Uterus (tissue), 4 donors: Measurements from ENCODE around the gene SIDT1. TPM values are rescaled to one million over a fixed set of nuclear protein-coding genes. Genes with fewer than 3 reads are reported as not detected.

Experiments used
- DNase-seq, 2 donors: peaks; one replicate each; pipeline ENCODE4 v3.0.0-alpha.2; 2019 to 2020
- H3K27ac ChIP-seq, 2 donors: fragments of 200-600 bp; sonication (generic); 1 replicate in 1 of 2; 2 replicates in 1 of 2; pipeline ENCODE4 v1.5.1; 2016 to 2018
- H3K27me3 ChIP-seq, 2 donors: fragments of 200-600 bp; sonication (generic); one replicate each; pipeline ENCODE4 v1.5.1; 2018 to 2019; ENCODE audit warnings: control low read depth in 1 of 2
- H3K36me3 ChIP-seq, 2 donors: fragments of 200-600 bp; sonication (generic); one replicate each; pipeline ENCODE4 v1.5.1; 2019; ENCODE audit warnings: control low read depth in 1 of 2
- H3K4me1 ChIP-seq, 2 donors: fragments of 200-600 bp; sonication (generic); one replicate each; pipeline ENCODE4 v1.5.1; 2018 to 2019; ENCODE audit warnings: control low read depth in 1 of 2
- H3K4me3 ChIP-seq, 2 donors: fragments of 200-600 bp; sonication (generic); 1 replicate in 1 of 2; 2 replicates in 1 of 2; pipeline ENCODE4 v1.5.1; 2018 to 2019; ENCODE audit warnings: mild to moderate bottlenecking in 1 of 2
- H3K9me3 ChIP-seq, 2 donors: fragments of 200-600 bp; sonication (generic); one replicate each; pipeline ENCODE4 v1.5.1; 2019; ENCODE audit warnings: control low read depth in 1 of 2
- CTCF ChIP-seq, 4 experiments: fragments of 200-600 bp in 2 of 4; fragments of 450-650 bp in 2 of 4; sonication (generic) in 2 of 4; IDR thresholded peaks; one replicate each; pipeline ENCODE4 v1.5.1; 2016 to 2019; ENCODE audit warnings: antibody characterized with exemption in 4 of 4, mild to moderate bottlenecking in 2 of 4, moderate library complexity in 1 of 4
- POLR2A ChIP-seq, 2 donors: fragments of 450-650 bp; IDR thresholded peaks; one replicate each; pipeline ENCODE4 v1.6.1; 2016; ENCODE audit warnings: antibody characterized with exemption in 2 of 2, mild to moderate bottlenecking in 1 of 2, moderate library complexity in 1 of 2
- intact Hi-C: fragments of 100-400 bp; cut with DNase I; formaldehyde crosslinking; loops from one replicate; pipeline ENCODE4 v1.15.1; 2023; ENCODE audit warnings: low total_unique reads
- total RNA-seq, 4 donors: library from RNA; depleted of rRNA in 3 of 4; stranded (reverse); fragments of >200 nt in 3 of 4; gene quantifications; one replicate each; pipeline versions ENCODE4 v1.1.0 to v1.2.4, GENCODE V29; 2014 to 2023
- donor health status: DM: yes; HTN: yes; CAD: no.

The SIDT1 gene
- total RNA-seq, 4 donors from 2014 or later = 1.8 to 3.7 TPM; not detected in 2

DNA sequence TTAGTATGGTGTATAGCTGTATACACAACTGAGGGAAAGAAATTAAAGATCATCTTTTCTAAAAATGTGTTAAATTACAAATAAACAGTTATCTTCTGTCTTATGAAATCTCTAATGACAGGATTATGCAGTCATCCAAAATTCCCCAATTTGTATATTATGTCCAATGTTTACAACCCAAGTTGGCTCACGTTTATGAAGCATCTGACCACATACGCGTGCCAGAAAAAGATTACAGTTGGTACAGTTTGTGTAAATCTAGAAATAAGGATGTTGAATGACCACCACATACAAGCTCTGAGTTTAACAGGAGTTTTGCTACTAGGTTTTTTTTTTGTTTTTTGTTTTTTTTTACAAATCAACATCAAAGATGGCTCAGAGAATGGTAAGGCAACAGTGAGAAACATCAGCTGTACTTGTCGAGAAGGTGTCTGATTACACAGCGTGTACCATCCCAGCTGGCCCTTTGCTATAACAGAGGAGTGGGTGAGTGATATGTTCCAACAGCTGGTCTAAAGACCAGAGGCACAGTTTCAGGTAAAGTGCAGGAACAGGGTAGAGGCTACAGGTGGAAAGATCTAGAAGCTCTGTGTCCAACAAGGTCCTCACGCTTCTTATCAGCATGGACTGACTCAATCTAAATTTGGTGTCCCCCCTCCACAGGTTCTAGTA lies 117.0 kb downstream of the SIDT1 start:
- Histone ChIP-seq H3K9me3 (peaks cover 0 to 6% of the 10 kb centered on the region in 2 donors), H3K27ac (no peak overlapping the region), H3K27me3 (no peaks in the 10 kb centered on the region), H3K4me3 (no peak overlapping the region), H3K4me1 (no peaks in the 10 kb centered on the region), H3K36me3 (no peaks in the 10 kb centered on the region)
- DNase-seq = no peak
- intact Hi-C loops = no loop called here
- no peak for TF ChIP-seq CTCF (IDR thresholded peaks at IDR 0.05)
- no peak for TF ChIP-seq POLR2A (IDR thresholded peaks at IDR 0.05)

DNA sequence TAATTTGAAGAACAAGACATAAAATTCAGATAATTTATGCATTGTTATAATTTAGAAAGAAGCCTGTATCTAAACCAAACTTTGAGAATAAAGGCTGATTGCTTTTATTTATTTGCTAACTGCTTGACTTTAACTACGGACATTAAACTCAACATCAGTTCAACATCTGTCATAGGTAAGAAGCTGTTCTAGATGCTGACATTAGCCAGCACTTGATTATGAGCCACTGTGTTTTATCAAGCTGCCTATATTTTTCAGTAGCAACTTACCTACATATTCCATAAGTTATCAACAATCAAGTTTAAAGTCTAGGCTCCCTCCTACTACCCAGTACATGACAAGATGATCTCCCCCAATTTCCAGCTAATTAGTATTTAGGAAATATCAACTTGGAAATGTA lies 122.0 kb downstream of the SIDT1 start:
- H3K27me3 ChIP-seq = no peaks in the 10 kb centered on the region
- no peaks in the 10 kb centered on the region for H3K36me3 ChIP-seq
- no peak overlapping the region for H3K4me3 ChIP-seq
- no peaks in the 10 kb centered on the region for H3K9me3 ChIP-seq
- no peaks in the 10 kb centered on the region for H3K4me1 ChIP-seq
- intact Hi-C loops = no loop called here
- no peak overlapping the region for H3K27ac ChIP-seq
- no peak for TF ChIP-seq POLR2A (IDR thresholded peaks at IDR 0.05)
- TF ChIP-seq CTCF (IDR thresholded peaks at IDR 0.05) = no peak
- no peak for DNase-seq

DNA sequence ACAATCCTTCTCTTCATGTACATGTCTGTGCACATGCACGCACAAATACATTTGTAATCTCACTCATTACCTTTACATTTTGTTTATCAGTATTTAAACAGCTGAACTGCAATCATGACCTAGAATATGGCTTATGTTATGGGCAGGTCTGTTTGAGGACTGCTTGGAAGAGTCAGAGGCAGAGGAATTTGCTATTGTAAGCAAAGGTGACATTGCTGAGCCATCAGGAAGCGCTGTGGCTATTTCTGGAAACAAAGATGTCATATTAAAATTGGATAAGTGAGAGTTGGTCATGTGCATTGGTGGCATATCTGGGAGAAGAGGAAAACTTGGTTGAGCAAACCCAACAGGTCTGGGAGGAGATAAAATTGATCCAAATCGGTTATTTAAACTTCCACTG lies 122.5 kb downstream of the SIDT1 start:
- Histone ChIP-seq H3K4me1 (no peaks in the 10 kb centered on the region), H3K36me3 (no peaks in the 10 kb centered on the region), H3K27ac (no peak overlapping the region), H3K9me3 (no peaks in the 10 kb centered on the region), H3K27me3 (no peaks in the 10 kb centered on the region), H3K4me3 (no peak overlapping the region)
- no peak for TF ChIP-seq CTCF (IDR thresholded peaks at IDR 0.05)
- TF ChIP-seq POLR2A (IDR thresholded peaks at IDR 0.05) = no peak
- intact Hi-C loops = no loop called here
- no peak for DNase-seq

GRCh38 chr3:113658107-113658506 lies 125.8 kb downstream of the SIDT1 start:
- no peak for DNase-seq
- H3K27ac ChIP-seq = no peak overlapping the region
- no peaks in the 10 kb centered on the region for H3K36me3 ChIP-seq
- no peaks in the 10 kb centered on the region for H3K27me3 ChIP-seq
- intact Hi-C loops = no loop called here
- TF ChIP-seq POLR2A (IDR thresholded peaks at IDR 0.05) (no peak), CTCF (IDR thresholded peaks at IDR 0.05) (no peak)
- no peaks in the 10 kb centered on the region for H3K9me3 ChIP-seq
- H3K4me1 ChIP-seq = no peaks in the 10 kb centered on the region
- no peak overlapping the region for H3K4me3 ChIP-seq

DNA sequence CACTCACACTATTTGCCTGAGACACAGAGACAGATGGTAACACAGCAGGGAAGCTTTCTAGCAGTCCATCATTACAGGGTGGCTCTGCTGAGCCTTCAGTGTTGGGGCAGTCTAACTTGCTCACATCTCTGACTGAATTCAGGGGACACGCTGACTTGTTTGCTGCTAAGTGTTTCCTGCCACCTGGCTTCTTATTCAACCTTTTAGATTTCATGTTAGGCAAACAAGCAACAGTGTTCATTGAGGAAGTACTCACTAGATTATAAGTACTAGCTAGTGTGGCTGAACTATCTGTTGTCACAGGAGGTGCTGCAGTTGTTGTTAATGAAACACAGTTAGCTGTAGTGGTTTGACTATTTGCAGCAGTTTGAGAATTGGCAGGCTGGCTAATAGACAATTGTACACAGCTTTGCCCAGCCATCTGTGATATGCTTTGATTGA lies 126.8 kb downstream of the SIDT1 start:
- Histone ChIP-seq H3K27me3 (no peaks in the 10 kb centered on the region), H3K27ac (no peak overlapping the region), H3K4me3 (no peak overlapping the region), H3K36me3 (no peaks in the 10 kb centered on the region), H3K4me1 (no peaks in the 10 kb centered on the region), H3K9me3 (no peaks in the 10 kb centered on the region)
- DNase-seq = no peak
- intact Hi-C loops = no loop called here
- TF ChIP-seq POLR2A (IDR thresholded peaks at IDR 0.05) (no peak), CTCF (IDR thresholded peaks at IDR 0.05) (no peak)
